Activated B cell treated with CpG ODN at 0.5 μM for 24 hours (primary cell): Measurements from ENCODE around the gene CCR1. TPM values are rescaled to one million over a fixed set of nuclear protein-coding genes. Genes with fewer than 3 reads are reported as not detected.

Source experiments
- ATAC-seq: fragments of 200-7000 bp; cut with Tn5 transposase; one replicate; pipeline ENCODE4 v1.10.0; 2021; ENCODE audit warnings: low read depth, mild to moderate bottlenecking, moderate library complexity
- CTCF ChIA-PET: fragments of 350-600 bp; sonication (Branson Sonifier 250); formaldehyde crosslinking; loops from one replicate; lab custom pipeline; 2021; ENCODE audit warnings: antibody characterized with exemption; lab: Charles Lee
- POLR2A ChIA-PET: fragments of 350-600 bp; sonication (Branson Sonifier 250); formaldehyde crosslinking; loops from one replicate; lab custom pipeline; 2021; ENCODE audit warnings: antibody characterized with exemption; lab: Charles Lee
- DNase-seq: peaks from one replicate; pipeline ENCODE4 v3.0.0; 2022
- H3K27ac Mint-ChIP-seq: one replicate; pipeline ENCODE4 v1.8.0; 2020; ENCODE audit warnings: mixed read lengths
- H3K27me3 Mint-ChIP-seq: one replicate; pipeline ENCODE4 v1.8.0; 2021; ENCODE audit warnings: mixed read lengths
- H3K36me3 Mint-ChIP-seq: one replicate; pipeline ENCODE4 v1.8.0; 2021; ENCODE audit warnings: low read depth, mixed read lengths
- H3K4me1 Mint-ChIP-seq: one replicate; pipeline ENCODE4 v1.8.0; 2021; ENCODE audit warnings: mixed read lengths
- H3K4me3 Mint-ChIP-seq: one replicate; pipeline ENCODE4 v1.8.0; 2020; ENCODE audit warnings: mild to moderate bottlenecking, mixed read lengths
- H3K9me3 Mint-ChIP-seq: one replicate; pipeline ENCODE4 v1.8.0; 2020; ENCODE audit warnings: mixed read lengths
- CTCF ChIP-seq: fragments of 200-600 bp; IDR thresholded peaks from one replicate; pipeline ENCODE4 v1.8.0; 2022; ENCODE audit warnings: antibody characterized with exemption, mild to moderate bottlenecking
- intact Hi-C: fragments of 100-400 bp; cut with micrococcal nuclease; formaldehyde crosslinking; loops from one replicate; pipeline ENCODE4 v1.15.1; 2024
- total RNA-seq: library from RNA; stranded (reverse); gene quantifications from 2 replicates; pipeline ENCODE4 v1.2.3, GENCODE V29; 2022

Gene CCR1
- total RNA-seq, 1 donor from 2014 or later, result 0.82 TPM

- ATAC-seq (no peak), DNase-seq (no peak)
- TF ChIP-seq CTCF, result no peak
- Mint-ChIP-seq H3K27me3 (no peaks in the 10 kb centered on the region), H3K27ac (no peak overlapping the region), H3K36me3 (peaks cover 2% of the 10 kb centered on the region), H3K9me3 (peaks cover 21% of the 10 kb centered on the region), H3K4me3 (no peak overlapping the region), H3K4me1 (peaks cover 6% of the 10 kb centered on the region)
- intact Hi-C loops, result no loop called here
- CTCF ChIA-PET, result interaction anchor here (1.2 to 1.3 kb wide), 2 partner anchors 12 to 118 kb away, joined by 3 read pairs; partner anchors contain the start of gene CCR1
- POLR2A ChIA-PET, result no interaction called here
Observed at GRCh38 chr3:46196261-46196957, 11.7 kb downstream of the CCR1 start.

GRCh38 chr3:46194868-46195553 is 13.1 kb downstream of the CCR1 start:
- CTCF ChIA-PET, result no interaction called here
- peaks cover 2% of the 10 kb centered on the region for H3K36me3 Mint-ChIP-seq

GRCh38 chr3:46193436-46193835 is 14.7 kb downstream of the CCR1 start:
- H3K4me1 Mint-ChIP-seq, result peaks cover 16% of the 10 kb centered on the region
- H3K27ac Mint-ChIP-seq, result no peak overlapping the region
- POLR2A ChIA-PET, result interaction anchor here (1.4 kb wide), 1 partner anchor 11 kb away, joined by 4 read pairs; no protein-coding TSS in a partner anchor
- H3K36me3 Mint-ChIP-seq, result peaks cover 2% of the 10 kb centered on the region
- peaks cover 21% of the 10 kb centered on the region for H3K9me3 Mint-ChIP-seq
- ATAC-seq (no peak), DNase-seq (no peak)
- CTCF ChIA-PET, result interaction anchor here (0.6 kb wide), 1 partner anchor 367 kb away, joined by 3 read pairs; no protein-coding TSS in a partner anchor
- H3K27me3 Mint-ChIP-seq, result no peaks in the 10 kb centered on the region
- intact Hi-C loops, result no loop called here
- TF ChIP-seq CTCF, result no peak
- H3K4me3 Mint-ChIP-seq, result no peak overlapping the region

More at GRCh38 chr3:46194868-46195553, 13.1 kb downstream of the CCR1 start:
- no peak overlapping the region for H3K27ac Mint-ChIP-seq
- no peak overlapping the region for H3K4me3 Mint-ChIP-seq
- POLR2A ChIA-PET, result no interaction called here
- H3K9me3 Mint-ChIP-seq, result peaks cover 21% of the 10 kb centered on the region
- TF ChIP-seq CTCF, result no peak
- no peak for DNase-seq
- H3K4me1 Mint-ChIP-seq, result peaks cover 9% of the 10 kb centered on the region
- intact Hi-C loops, result no loop called here
- ATAC-seq, result no peak
- no peaks in the 10 kb centered on the region for H3K27me3 Mint-ChIP-seq

GRCh38 chr3:46192939-46193338 is 15.2 kb downstream of the CCR1 start:
- Mint-ChIP-seq H3K27me3 (no peaks in the 10 kb centered on the region), H3K4me3 (no peak overlapping the region), H3K4me1 (peaks cover 20% of the 10 kb centered on the region), H3K36me3 (peaks cover 2% of the 10 kb centered on the region), H3K27ac (no peak overlapping the region), H3K9me3 (peaks cover 21% of the 10 kb centered on the region)
- no peak for TF ChIP-seq CTCF
- intact Hi-C loops, result no loop called here
- ATAC-seq (no peak), DNase-seq (no peak)
- ChIA-PET POLR2A (interaction anchor here (1.4 kb wide), 1 partner anchor 12 kb away, joined by 4 read pairs; no protein-coding TSS in a partner anchor), CTCF (no interaction called here)

GRCh38 chr3:46191730-46192129 is 16.4 kb downstream of the CCR1 start:
- Mint-ChIP-seq H3K36me3 (peaks cover 2% of the 10 kb centered on the region), H3K27ac (no peak overlapping the region), H3K9me3 (peaks cover 17% of the 10 kb centered on the region), H3K27me3 (no peaks in the 10 kb centered on the region), H3K4me3 (no peak overlapping the region), H3K4me1 (peaks cover 32% of the 10 kb centered on the region)
- no peak for TF ChIP-seq CTCF
- ChIA-PET POLR2A (no interaction called here), CTCF (no interaction called here)
- DNase-seq (no peak), ATAC-seq (no peak)
- intact Hi-C loops, result no loop called here
